HCT116 (cell line): ENCODE results near the gene KCNA3.

Source experiments
- CEBPB ChIP-seq: IDR thresholded peaks from 2 replicates; pipeline ENCODE4 v1.6.1; 2012; ENCODE audit warnings: low read depth
- CTCF ChIP-seq, 3 experiments: fragments of 200-600 bp in 1 of 3; sonication (generic) in 1 of 3; IDR thresholded peaks in 2 of 3; conservative IDR thresholded peaks in 1 of 3; 2 replicates each; pipeline ENCODE4 v1.5.1; 2012 to 2017; ENCODE audit warnings: low read depth in 2 of 3, low read length in 2 of 3, antibody characterized with exemption in 1 of 3, borderline replicate concordance in 1 of 3, control low read depth in 1 of 3, mild to moderate bottlenecking in 1 of 3, mixed read lengths in 1 of 3, mixed run types in 1 of 3, moderate library complexity in 1 of 3; ENCODE audit not compliant: insufficient read depth in 1 of 3
- EZH2 ChIP-seq: fragments of 200-600 bp; sonication (generic); IDR thresholded peaks from 2 replicates; pipeline ENCODE4 v1.6.1; 2017; ENCODE audit warnings: antibody characterized with exemption, mixed run types
- JUND ChIP-seq: IDR thresholded peaks from 2 replicates; pipeline ENCODE4 v1.6.1; 2012

- TF ChIP-seq CTCF (IDR thresholded peaks at IDR 0.05 in 2 of 3, conservative IDR thresholded peaks at IDR 0.05 in 1 of 3; ENCODE audit: borderline replicate concordance in 1 of 3, insufficient read depth in 1 of 3, low read depth in 2 of 3, low read length in 2 of 3), result no peak
- no peak for TF ChIP-seq JUND
- TF ChIP-seq EZH2, result no peak
- TF ChIP-seq CEBPB, result no peak
Measured at GRCh38 chr1:110634455-110635311, 40.1 kb downstream of the KCNA3 start.
